ENCODE data around the gene DMC1.

DNA sequence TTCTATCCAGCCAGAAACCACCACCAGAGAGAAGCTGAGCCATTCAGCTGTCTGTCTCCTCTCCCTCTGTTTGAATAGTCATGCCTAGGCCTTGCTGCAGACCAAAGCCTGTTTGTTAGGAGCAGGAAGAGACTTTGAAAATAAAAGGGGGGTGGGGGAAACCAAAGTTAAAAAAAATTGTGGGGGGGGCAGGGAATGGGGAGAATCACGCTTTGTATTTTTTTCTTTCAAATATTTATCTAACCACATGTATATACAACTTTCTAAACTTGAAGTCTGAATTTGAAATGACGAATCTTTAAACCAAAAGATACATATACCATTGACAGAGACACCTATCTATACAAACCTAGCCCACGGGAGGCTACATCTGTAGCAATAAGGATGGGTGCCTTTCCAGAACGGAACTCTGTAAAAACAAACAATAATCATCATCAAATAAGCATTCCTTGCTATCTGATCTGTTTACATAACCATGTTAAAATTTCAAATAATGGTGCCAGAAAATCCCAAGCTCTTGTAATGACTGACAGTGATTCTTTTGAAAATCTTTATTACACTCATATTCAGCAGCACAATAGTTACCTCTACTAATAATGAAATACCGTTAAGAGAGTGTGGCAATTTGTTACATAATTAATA, 78.2 kb downstream of the DMC1 start:
- TF ChIP-seq POLR2AphosphoS5 (IDR thresholded peaks at IDR 0.05; ENCODE audit: low read depth, low read length) (no peak), JUND (IDR thresholded peaks at IDR 0.05) (no peak), RAD21 (IDR thresholded peaks at IDR 0.05; ENCODE audit: low read depth) (no peak), POLR2A (IDR thresholded peaks at IDR 0.05; ENCODE audit: borderline replicate concordance, extremely low read depth, insufficient read depth, insufficient read length) (no peak), YY1 (IDR thresholded peaks at IDR 0.05; ENCODE audit: extremely low read depth, insufficient replicate concordance, low read depth, low read length) (no peak), CEBPB (IDR thresholded peaks at IDR 0.05; ENCODE audit: low read depth) (no peak), ELF1 (IDR thresholded peaks at IDR 0.05; ENCODE audit: borderline replicate concordance, low read depth) (no peak), EZH2phosphoT487 (IDR thresholded peaks at IDR 0.05; ENCODE audit: borderline replicate concordance) (no peak)
- TF ChIP-seq, protein P1, sequence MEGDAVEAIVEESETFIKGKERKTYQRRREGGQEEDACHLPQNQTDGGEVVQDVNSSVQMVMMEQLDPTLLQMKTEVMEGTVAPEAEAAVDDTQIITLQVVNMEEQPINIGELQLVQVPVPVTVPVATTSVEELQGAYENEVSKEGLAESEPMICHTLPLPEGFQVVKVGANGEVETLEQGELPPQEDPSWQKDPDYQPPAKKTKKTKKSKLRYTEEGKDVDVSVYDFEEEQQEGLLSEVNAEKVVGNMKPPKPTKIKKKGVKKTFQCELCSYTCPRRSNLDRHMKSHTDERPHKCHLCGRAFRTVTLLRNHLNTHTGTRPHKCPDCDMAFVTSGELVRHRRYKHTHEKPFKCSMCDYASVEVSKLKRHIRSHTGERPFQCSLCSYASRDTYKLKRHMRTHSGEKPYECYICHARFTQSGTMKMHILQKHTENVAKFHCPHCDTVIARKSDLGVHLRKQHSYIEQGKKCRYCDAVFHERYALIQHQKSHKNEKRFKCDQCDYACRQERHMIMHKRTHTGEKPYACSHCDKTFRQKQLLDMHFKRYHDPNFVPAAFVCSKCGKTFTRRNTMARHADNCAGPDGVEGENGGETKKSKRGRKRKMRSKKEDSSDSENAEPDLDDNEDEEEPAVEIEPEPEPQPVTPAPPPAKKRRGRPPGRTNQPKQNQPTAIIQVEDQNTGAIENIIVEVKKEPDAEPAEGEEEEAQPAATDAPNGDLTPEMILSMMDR (IDR thresholded peaks at IDR 0.05 in 2 of 3, conservative IDR thresholded peaks at IDR 0.05 in 1 of 3; ENCODE audit: borderline replicate concordance in 1 of 3, insufficient read depth in 1 of 3, low read depth in 2 of 3, low read length in 2 of 3), result no peak
- TF ChIP-seq, protein P2, sequence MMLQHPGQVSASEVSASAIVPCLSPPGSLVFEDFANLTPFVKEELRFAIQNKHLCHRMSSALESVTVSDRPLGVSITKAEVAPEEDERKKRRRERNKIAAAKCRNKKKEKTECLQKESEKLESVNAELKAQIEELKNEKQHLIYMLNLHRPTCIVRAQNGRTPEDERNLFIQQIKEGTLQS (IDR thresholded peaks at IDR 0.05), result no peak
- TF ChIP-seq, protein P3, sequence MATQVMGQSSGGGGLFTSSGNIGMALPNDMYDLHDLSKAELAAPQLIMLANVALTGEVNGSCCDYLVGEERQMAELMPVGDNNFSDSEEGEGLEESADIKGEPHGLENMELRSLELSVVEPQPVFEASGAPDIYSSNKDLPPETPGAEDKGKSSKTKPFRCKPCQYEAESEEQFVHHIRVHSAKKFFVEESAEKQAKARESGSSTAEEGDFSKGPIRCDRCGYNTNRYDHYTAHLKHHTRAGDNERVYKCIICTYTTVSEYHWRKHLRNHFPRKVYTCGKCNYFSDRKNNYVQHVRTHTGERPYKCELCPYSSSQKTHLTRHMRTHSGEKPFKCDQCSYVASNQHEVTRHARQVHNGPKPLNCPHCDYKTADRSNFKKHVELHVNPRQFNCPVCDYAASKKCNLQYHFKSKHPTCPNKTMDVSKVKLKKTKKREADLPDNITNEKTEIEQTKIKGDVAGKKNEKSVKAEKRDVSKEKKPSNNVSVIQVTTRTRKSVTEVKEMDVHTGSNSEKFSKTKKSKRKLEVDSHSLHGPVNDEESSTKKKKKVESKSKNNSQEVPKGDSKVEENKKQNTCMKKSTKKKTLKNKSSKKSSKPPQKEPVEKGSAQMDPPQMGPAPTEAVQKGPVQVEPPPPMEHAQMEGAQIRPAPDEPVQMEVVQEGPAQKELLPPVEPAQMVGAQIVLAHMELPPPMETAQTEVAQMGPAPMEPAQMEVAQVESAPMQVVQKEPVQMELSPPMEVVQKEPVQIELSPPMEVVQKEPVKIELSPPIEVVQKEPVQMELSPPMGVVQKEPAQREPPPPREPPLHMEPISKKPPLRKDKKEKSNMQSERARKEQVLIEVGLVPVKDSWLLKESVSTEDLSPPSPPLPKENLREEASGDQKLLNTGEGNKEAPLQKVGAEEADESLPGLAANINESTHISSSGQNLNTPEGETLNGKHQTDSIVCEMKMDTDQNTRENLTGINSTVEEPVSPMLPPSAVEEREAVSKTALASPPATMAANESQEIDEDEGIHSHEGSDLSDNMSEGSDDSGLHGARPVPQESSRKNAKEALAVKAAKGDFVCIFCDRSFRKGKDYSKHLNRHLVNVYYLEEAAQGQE (IDR thresholded peaks at IDR 0.05; ENCODE audit: low read depth), result no peak
- TF ChIP-seq, protein P4, sequence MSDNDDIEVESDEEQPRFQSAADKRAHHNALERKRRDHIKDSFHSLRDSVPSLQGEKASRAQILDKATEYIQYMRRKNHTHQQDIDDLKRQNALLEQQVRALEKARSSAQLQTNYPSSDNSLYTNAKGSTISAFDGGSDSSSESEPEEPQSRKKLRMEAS (IDR thresholded peaks at IDR 0.05), result no peak
- TF ChIP-seq, protein P5, sequence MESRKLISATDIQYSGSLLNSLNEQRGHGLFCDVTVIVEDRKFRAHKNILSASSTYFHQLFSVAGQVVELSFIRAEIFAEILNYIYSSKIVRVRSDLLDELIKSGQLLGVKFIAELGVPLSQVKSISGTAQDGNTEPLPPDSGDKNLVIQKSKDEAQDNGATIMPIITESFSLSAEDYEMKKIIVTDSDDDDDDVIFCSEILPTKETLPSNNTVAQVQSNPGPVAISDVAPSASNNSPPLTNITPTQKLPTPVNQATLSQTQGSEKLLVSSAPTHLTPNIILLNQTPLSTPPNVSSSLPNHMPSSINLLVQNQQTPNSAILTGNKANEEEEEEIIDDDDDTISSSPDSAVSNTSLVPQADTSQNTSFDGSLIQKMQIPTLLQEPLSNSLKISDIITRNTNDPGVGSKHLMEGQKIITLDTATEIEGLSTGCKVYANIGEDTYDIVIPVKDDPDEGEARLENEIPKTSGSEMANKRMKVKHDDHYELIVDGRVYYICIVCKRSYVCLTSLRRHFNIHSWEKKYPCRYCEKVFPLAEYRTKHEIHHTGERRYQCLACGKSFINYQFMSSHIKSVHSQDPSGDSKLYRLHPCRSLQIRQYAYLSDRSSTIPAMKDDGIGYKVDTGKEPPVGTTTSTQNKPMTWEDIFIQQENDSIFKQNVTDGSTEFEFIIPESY (IDR thresholded peaks at IDR 0.05; ENCODE audit: extremely low read depth, insufficient replicate concordance, low read length), result no peak

Measured in HCT116 (cell line).